ENCODE results near the gene VWA8. TPM values are rescaled to one million over a fixed set of nuclear protein-coding genes. Genes with fewer than 3 reads are reported as not detected.

VWA8 gene
- polyA plus RNA-seq, 1 of the 3 experiments (the other 2 are of a cell fraction): 5.5 TPM

GRCh38 chr13:41774605-41775218, 186.2 kb downstream of the VWA8 start:
- Histone ChIP-seq H3K4me1 (ENCODE audit: control insufficient read depth in 1 of 2, insufficient read depth in 2 of 2, low read depth in 1 of 2, low read length in 1 of 2) (peaks cover 0 to 4% of the 10 kb centered on the region in 2 experiments; a peak in 2 of 4 replicates), H3F3A (replicated peaks; ENCODE audit: insufficient read depth) (peaks cover 6% of the 10 kb centered on the region), H3K27ac (ENCODE audit: low read depth in 2 of 2, low read length in 1 of 2) (no peak overlapping the region), H3K4me2 (no peak overlapping the region), H3K79me2 (ENCODE audit: insufficient read depth) (no peaks in the 10 kb centered on the region), H4K20me1 (ENCODE audit: insufficient read depth) (no peaks in the 10 kb centered on the region), H3K4me3 (ENCODE audit: low read depth in 2 of 2, low read length in 1 of 2) (no peak overlapping the region), H3K36me3 (replicated peaks in 1 of 2; ENCODE audit: control insufficient read depth in 1 of 2, insufficient read depth in 2 of 2, low read length in 1 of 2) (peaks cover 3 to 5% of the 10 kb centered on the region in 2 experiments), H3K9me3 (no peaks in the 10 kb centered on the region), H3K9me2 (no peaks in the 10 kb centered on the region), H2AFZ (ENCODE audit: low read depth) (no peak overlapping the region), H3K9ac (no peak overlapping the region), H3K27me3 (ENCODE audit: insufficient read depth) (no peaks in the 10 kb centered on the region)
- CTCF ChIA-PET: interaction anchor here (0.7 kb wide), 1 partner anchor 54 kb away, joined by 3 read pairs; no protein-coding TSS in a partner anchor
- TF ChIP-seq GABPA (IDR thresholded peaks at IDR 0.05; ENCODE audit: low read depth) (no peak), CTCF (IDR thresholded peaks at IDR 0.05) (no peak), ELF1 (IDR thresholded peaks at IDR 0.05) (no peak), RCOR1 (IDR thresholded peaks at IDR 0.05; ENCODE audit: low read length) (no peak), EP300 (IDR thresholded peaks at IDR 0.05; ENCODE audit: borderline replicate concordance in 1 of 2, low read depth in 1 of 2, low read length in 1 of 2) (no peak), USF1 (IDR thresholded peaks at IDR 0.05; ENCODE audit: borderline replicate concordance, low read depth) (no peak)
- POLR2A ChIA-PET: no interaction called here
- DNase-seq: no peak

GRCh38 chr13:41767801-41768200, 193.1 kb downstream of the VWA8 start:
- Histone ChIP-seq H3K9me2 (no peaks in the 10 kb centered on the region), H3K79me2 (ENCODE audit: insufficient read depth) (no peaks in the 10 kb centered on the region), H3K9ac (no peak overlapping the region), H3K4me2 (no peak overlapping the region), H3K36me3 (replicated peaks in 1 of 2; ENCODE audit: control insufficient read depth in 1 of 2, insufficient read depth in 2 of 2, low read length in 1 of 2) (no peaks in the 10 kb centered on the region), H3F3A (replicated peaks; ENCODE audit: insufficient read depth) (peaks cover 1% of the 10 kb centered on the region), H4K20me1 (ENCODE audit: insufficient read depth) (no peaks in the 10 kb centered on the region), H2AFZ (ENCODE audit: low read depth) (no peak overlapping the region), H3K27me3 (ENCODE audit: insufficient read depth) (no peaks in the 10 kb centered on the region), H3K4me1 (ENCODE audit: control insufficient read depth in 1 of 2, insufficient read depth in 2 of 2, low read depth in 1 of 2, low read length in 1 of 2) (no peaks in the 10 kb centered on the region; a peak in 1 of 4 replicates), H3K4me3 (ENCODE audit: low read depth in 2 of 2, low read length in 1 of 2) (no peak overlapping the region), H3K9me3 (no peaks in the 10 kb centered on the region), H3K27ac (ENCODE audit: low read depth in 2 of 2, low read length in 1 of 2) (no peak overlapping the region)
- WGBS (ENCODE audit: low lambda C conversion rate): 94% methylated on average over 1 of the region's 1 CpG
- CTCF ChIA-PET: no interaction called here
- DNase-seq: no peak
- POLR2A ChIA-PET: no interaction called here
- TF ChIP-seq NFIC (IDR thresholded peaks at IDR 0.05; ENCODE audit: borderline replicate concordance) (0 out of 2 replicates have a peak, but pooled peaks have one; percentile 16), EP300 (IDR thresholded peaks at IDR 0.05; ENCODE audit: borderline replicate concordance in 1 of 2, low read depth in 1 of 2, low read length in 1 of 2) (no peak)

GRCh38 chr13:41766439-41766838, 194.5 kb downstream of the VWA8 start:
- CTCF ChIA-PET: no interaction called here
- no peak for TF ChIP-seq SMC3 (IDR thresholded peaks at IDR 0.05; ENCODE audit: low read depth, low read length)
- no peak for TF ChIP-seq MXI1 (IDR thresholded peaks at IDR 0.05; ENCODE audit: low read depth, low read length)
- TF ChIP-seq TCF12 (IDR thresholded peaks at IDR 0.05): no peak
- no peak for TF ChIP-seq USF2 (IDR thresholded peaks at IDR 0.05; ENCODE audit: borderline replicate concordance, low read depth, low read length)
- no peak for TF ChIP-seq JUND (IDR thresholded peaks at IDR 0.05)
- TF ChIP-seq CTCF (IDR thresholded peaks at IDR 0.05): no peak

More at GRCh38 chr13:41766439-41766838, 194.5 kb downstream of the VWA8 start:
- no peak overlapping the region for H3K4me3 ChIP-seq (ENCODE audit: low read depth in 2 of 2, low read length in 1 of 2)
- H3K27me3 ChIP-seq (ENCODE audit: insufficient read depth): no peaks in the 10 kb centered on the region
- H3K4me2 ChIP-seq: no peak overlapping the region
- DNase-seq: no peak
- no peaks in the 10 kb centered on the region for H3K9me2 ChIP-seq
- no peaks in the 10 kb centered on the region for H3K9me3 ChIP-seq
- H4K20me1 ChIP-seq (ENCODE audit: insufficient read depth): no peaks in the 10 kb centered on the region
- 95% methylated on average over 1 of the region's 1 CpG for WGBS (ENCODE audit: low lambda C conversion rate)
- no peaks in the 10 kb centered on the region for H3K79me2 ChIP-seq (ENCODE audit: insufficient read depth)
- no peak overlapping the region for H3K9ac ChIP-seq
- no peaks in the 10 kb centered on the region; a peak in 1 of 4 replicates for H3K4me1 ChIP-seq (ENCODE audit: control insufficient read depth in 1 of 2, insufficient read depth in 2 of 2, low read depth in 1 of 2, low read length in 1 of 2)
- no peak overlapping the region for H2AFZ ChIP-seq (ENCODE audit: low read depth)
- H3K36me3 ChIP-seq (replicated peaks in 1 of 2; ENCODE audit: control insufficient read depth in 1 of 2, insufficient read depth in 2 of 2, low read length in 1 of 2): no peaks in the 10 kb centered on the region
- H3K27ac ChIP-seq (ENCODE audit: low read depth in 2 of 2, low read length in 1 of 2): no peak overlapping the region
- POLR2A ChIA-PET: no interaction called here
- H3F3A ChIP-seq (replicated peaks; ENCODE audit: insufficient read depth): no peaks in the 10 kb centered on the region
